Muscle of leg (tissue), 11 donors: ENCODE results near the gene CDK5RAP2. TPM values are rescaled to one million over a fixed set of nuclear protein-coding genes. Genes with fewer than 3 reads are reported as not detected.

Experiments
- DNase-seq: peaks from one replicate; pipeline ENCODE4 v3.0.0; 2013
- H3K27ac ChIP-seq: one replicate; pipeline ENCODE4 v1.5.1; 2013; ENCODE audit warnings: mild to moderate bottlenecking, low read length, control low read depth
- H3K27me3 ChIP-seq: one replicate; pipeline ENCODE4 v1.6.1; 2013; ENCODE audit warnings: low read length; ENCODE audit not compliant: control insufficient read depth, insufficient read depth
- H3K36me3 ChIP-seq: one replicate; pipeline ENCODE4 v1.6.1; 2013; ENCODE audit warnings: low read length; ENCODE audit not compliant: control insufficient read depth, insufficient read depth
- H3K4me1 ChIP-seq: one replicate; pipeline ENCODE4 v1.6.1; 2013; ENCODE audit warnings: low read length; ENCODE audit not compliant: control insufficient read depth, insufficient read depth
- H3K4me3 ChIP-seq: one replicate; pipeline ENCODE4 v1.5.1; 2013; ENCODE audit warnings: low read length, control low read depth
- H3K9me3 ChIP-seq: replicated peaks from 2 replicates; pipeline ENCODE4 v1.6.1; 2013; ENCODE audit warnings: low read depth, low read length; ENCODE audit not compliant: control insufficient read depth
- WGBS: methylation state at CpG from one replicate; pipeline ENCODE4 v1.1.5; 2013; ENCODE audit warnings: missing lambda C conversion rate; ENCODE audit not compliant: insufficient coverage; 5-methylcytosine and 5-hydroxymethylcytosine counted together
- polyA plus RNA-seq, 8 donors: library from polyadenylated mRNA; unstranded; fragments of 120-200 nt; gene quantifications; one replicate each; pipeline versions ENCODE4 v1.2.1 to v1.2.3, GENCODE V29; 2013; ENCODE audit warnings: inconsistent platforms in 1 of 8, low replicate concordance in 1 of 8; ENCODE audit not compliant: insufficient read length in 8 of 8, insufficient read depth in 1 of 8
- total RNA-seq: library from RNA; stranded (reverse); fragments of 120-200 nt; gene quantifications from one replicate; pipeline ENCODE4 v1.2.4, GENCODE V29; 2013

CDK5RAP2 gene
- total and polyA plus RNA-seq, 9 donors = 36.8 to 55.1 (median 44.5) TPM

DNA sequence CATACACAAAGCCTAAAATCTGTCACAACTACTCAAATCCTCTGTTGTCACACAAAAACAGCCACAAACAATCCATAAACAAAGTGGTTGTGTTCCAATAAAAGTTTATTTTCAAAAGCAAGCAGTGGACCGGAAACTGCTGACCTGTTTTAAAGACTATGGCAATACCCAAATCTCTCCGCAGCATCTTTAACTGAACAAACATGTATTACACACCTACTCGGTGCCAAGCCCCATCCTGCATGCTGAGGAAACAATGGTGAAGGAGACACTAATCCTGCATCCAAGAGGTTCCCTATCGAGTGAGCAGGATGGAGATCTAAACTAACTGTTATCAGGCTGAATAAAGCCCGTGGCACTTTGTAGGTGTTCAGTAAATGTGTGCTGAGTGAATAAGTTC lies 11.2 kb downstream of the CDK5RAP2 start:
- WGBS = 83% methylated on average over 1 of the region's 5 CpGs
- Histone ChIP-seq H3K27me3 (no peaks in the 10 kb centered on the region), H3K4me1 (peaks cover 18% of the 10 kb centered on the region), H3K9me3 (no peaks in the 10 kb centered on the region), H3K36me3 (peaks cover 56% of the 10 kb centered on the region), H3K4me3 (no peak overlapping the region), H3K27ac (no peak overlapping the region)
- no peak for DNase-seq

DNA sequence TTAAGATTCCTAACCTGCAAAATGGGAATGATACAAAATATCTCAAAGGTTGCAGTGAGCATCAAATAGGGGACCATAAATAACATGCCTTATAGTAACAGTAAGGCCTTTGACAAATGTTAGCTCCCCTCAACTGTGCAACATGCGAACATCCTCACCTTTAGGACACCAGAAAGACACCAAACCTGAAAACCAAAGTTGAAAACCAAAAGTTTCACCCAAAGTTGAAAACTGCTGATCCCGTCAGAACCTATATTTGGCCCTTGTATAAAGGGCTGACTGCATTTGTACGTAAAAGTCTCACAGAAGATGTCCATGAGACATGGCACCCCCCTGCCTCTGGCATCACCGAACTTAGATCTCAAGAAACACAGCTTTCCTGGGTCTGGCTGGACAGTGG lies 12.1 kb downstream of the CDK5RAP2 start:
- no peaks in the 10 kb centered on the region for H3K27me3 ChIP-seq
- H3K36me3 ChIP-seq = peaks cover 62% of the 10 kb centered on the region
- peaks cover 18% of the 10 kb centered on the region for H3K4me1 ChIP-seq
- WGBS = 98% methylated on average over 3 of the region's 4 CpGs
- H3K9me3 ChIP-seq = no peaks in the 10 kb centered on the region
- H3K4me3 ChIP-seq = no peak overlapping the region
- no peak overlapping the region for H3K27ac ChIP-seq
- DNase-seq = no peak

DNA sequence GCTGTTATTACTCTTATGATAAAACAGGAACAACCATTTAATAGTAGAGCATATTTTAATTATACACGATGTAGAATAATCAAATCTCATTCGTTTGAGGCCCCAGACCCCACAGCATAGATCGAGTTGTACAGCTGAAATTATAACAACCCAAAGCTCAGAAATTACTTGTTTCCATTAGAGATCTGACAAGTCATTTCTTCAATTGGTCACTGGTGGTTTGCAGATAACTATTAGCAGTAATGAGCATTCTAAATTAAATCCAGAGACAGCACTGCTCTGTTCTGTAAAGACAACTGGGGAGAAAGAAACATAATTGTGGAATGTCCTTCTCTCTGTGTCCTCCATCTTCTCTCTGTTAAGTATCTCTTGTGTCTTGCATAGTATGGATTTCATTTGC lies 12.9 kb downstream of the CDK5RAP2 start:
- H3K4me1 ChIP-seq = peaks cover 13% of the 10 kb centered on the region
- WGBS = no CpG with 5 or more reads among the region's 3 CpGs
- no peaks in the 10 kb centered on the region for H3K27me3 ChIP-seq
- H3K9me3 ChIP-seq = no peaks in the 10 kb centered on the region
- H3K27ac ChIP-seq = no peak overlapping the region
- H3K36me3 ChIP-seq = peaks cover 67% of the 10 kb centered on the region
- no peak overlapping the region for H3K4me3 ChIP-seq
- no peak for DNase-seq

DNA sequence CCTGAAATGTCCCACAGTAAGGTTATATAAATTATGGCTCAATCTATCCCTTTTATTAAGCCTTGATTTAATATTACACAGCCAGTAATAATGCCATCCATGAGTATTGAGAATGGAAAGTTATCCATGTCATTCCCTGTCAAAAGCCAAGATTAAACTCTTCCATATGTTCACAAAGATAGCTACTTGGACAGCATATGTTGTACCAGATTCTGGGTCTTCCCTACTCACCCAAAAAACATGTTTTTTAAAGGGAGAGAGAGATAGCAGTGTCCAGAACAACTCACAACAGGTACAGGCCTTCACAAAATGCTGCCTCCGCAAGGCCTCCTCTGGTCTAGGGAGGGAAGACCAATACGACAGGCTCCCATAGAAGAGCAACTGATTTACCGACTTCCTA lies 15.4 kb downstream of the CDK5RAP2 start:
- no peak overlapping the region for H3K27ac ChIP-seq
- DNase-seq = no peak
- WGBS = no CpG with 5 or more reads among the region's 3 CpGs
- peaks cover 55% of the 10 kb centered on the region for H3K36me3 ChIP-seq
- no peak overlapping the region for H3K4me3 ChIP-seq
- H3K27me3 ChIP-seq = no peaks in the 10 kb centered on the region
- H3K4me1 ChIP-seq = no peaks in the 10 kb centered on the region
- H3K9me3 ChIP-seq = no peaks in the 10 kb centered on the region

DNA sequence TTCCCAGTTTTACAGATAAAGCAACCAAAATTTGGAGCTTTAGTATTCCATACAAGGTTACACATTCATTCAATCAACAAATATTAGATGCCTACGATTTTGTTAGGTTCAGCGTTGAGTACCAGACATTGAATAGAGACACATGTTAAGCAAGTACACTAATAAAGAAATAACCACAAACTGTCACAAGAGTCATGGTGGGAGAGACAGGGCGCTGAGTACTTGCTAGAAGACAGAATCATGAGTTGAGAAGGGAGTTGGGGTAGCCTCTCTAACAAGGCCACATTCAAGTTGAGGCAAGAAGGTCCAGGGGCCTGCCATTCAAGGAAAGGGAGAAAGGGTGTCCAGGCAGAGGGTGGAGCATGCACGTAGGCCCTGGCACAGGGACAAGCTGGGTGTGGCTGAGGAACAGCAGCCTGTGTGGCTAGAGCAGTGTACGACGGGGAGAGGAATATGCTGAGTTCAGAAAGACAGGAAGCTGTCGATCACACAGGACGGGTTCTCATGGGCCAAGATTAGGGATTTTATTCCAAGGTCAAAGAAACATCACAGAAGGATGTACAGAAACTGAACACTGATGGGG lies 17.0 kb downstream of the CDK5RAP2 start:
- Histone ChIP-seq H3K4me3 (no peak overlapping the region), H3K9me3 (no peaks in the 10 kb centered on the region), H3K27me3 (no peaks in the 10 kb centered on the region), H3K4me1 (no peaks in the 10 kb centered on the region), H3K27ac (no peak overlapping the region), H3K36me3 (peaks cover 39% of the 10 kb centered on the region)
- no peak for DNase-seq
- WGBS = 78% methylated on average over 5 of the region's 8 CpGs

- H3K36me3 ChIP-seq = peaks cover 34% of the 10 kb centered on the region
Measured at GRCh38 chr9:120561709-120562108, 18.3 kb downstream of the CDK5RAP2 start.

GRCh38 chr9:120559546-120559945 lies 20.4 kb downstream of the CDK5RAP2 start:
- H3K27ac ChIP-seq = no peak overlapping the region
- H3K4me3 ChIP-seq = no peak overlapping the region
- H3K27me3 ChIP-seq = no peaks in the 10 kb centered on the region
- WGBS = 67% methylated on average over 1 of the region's 1 CpG
- no peaks in the 10 kb centered on the region for H3K9me3 ChIP-seq
- no peaks in the 10 kb centered on the region for H3K4me1 ChIP-seq
- H3K36me3 ChIP-seq = peaks cover 17% of the 10 kb centered on the region
- DNase-seq = no peak

More at GRCh38 chr9:120561709-120562108, 18.3 kb downstream of the CDK5RAP2 start:
- H3K9me3 ChIP-seq = no peaks in the 10 kb centered on the region
- no peak overlapping the region for H3K27ac ChIP-seq
- no peak overlapping the region for H3K4me3 ChIP-seq
- H3K4me1 ChIP-seq = no peaks in the 10 kb centered on the region
- H3K27me3 ChIP-seq = no peaks in the 10 kb centered on the region
- DNase-seq = no peak
- WGBS = 100% methylated on average over 1 of the region's 1 CpG

- H3K36me3 ChIP-seq = peaks cover 14% of the 10 kb centered on the region
Measured at GRCh38 chr9:120558454-120558853, 21.5 kb downstream of the CDK5RAP2 start.

DNA sequence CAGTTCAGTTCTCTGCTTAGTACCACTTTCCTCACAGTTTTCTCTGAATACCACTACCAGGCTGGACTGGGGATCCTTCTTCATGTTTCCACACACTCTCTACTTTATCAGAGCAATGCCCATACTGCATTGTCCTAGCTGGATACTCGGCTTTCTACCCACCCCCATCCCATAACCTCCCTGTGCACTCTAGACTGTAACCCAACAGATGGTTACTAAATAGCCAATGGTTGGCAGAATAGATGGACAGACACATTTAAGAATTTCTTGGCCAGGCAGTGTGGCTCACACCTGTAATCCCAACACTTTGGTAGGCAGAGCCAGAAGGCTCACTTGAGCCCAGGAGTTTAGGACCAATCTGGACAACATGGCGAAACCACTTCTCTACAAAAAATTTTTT lies 22.8 kb downstream of the CDK5RAP2 start:
- 57% methylated on average over 1 of the region's 2 CpGs for WGBS
- H3K27ac ChIP-seq = no peak overlapping the region

More at GRCh38 chr9:120558454-120558853, 21.5 kb downstream of the CDK5RAP2 start:
- Histone ChIP-seq H3K4me1 (no peaks in the 10 kb centered on the region), H3K27ac (no peak overlapping the region), H3K9me3 (no peaks in the 10 kb centered on the region), H3K27me3 (no peaks in the 10 kb centered on the region), H3K4me3 (no peak overlapping the region)
- WGBS = 98% methylated on average over 3 of the region's 3 CpGs
- no peak for DNase-seq

GRCh38 chr9:120556775-120557174 lies 23.2 kb downstream of the CDK5RAP2 start:
- H3K9me3 ChIP-seq = no peaks in the 10 kb centered on the region
- no peak overlapping the region for H3K4me3 ChIP-seq
- no peaks in the 10 kb centered on the region for H3K4me1 ChIP-seq
- DNase-seq = no peak
- no CpG with 5 or more reads among the region's 3 CpGs for WGBS
- no peaks in the 10 kb centered on the region for H3K27me3 ChIP-seq
- no peak overlapping the region for H3K27ac ChIP-seq
- H3K36me3 ChIP-seq = peaks cover 5% of the 10 kb centered on the region

More for the DNA sequence above, 22.8 kb downstream of the CDK5RAP2 start:
- DNase-seq = no peak
- Histone ChIP-seq H3K4me3 (no peak overlapping the region), H3K36me3 (peaks cover 6% of the 10 kb centered on the region), H3K9me3 (no peaks in the 10 kb centered on the region), H3K4me1 (no peaks in the 10 kb centered on the region), H3K27me3 (no peaks in the 10 kb centered on the region)

- peak; percentile 11 for DNase-seq
- Histone ChIP-seq H3K27me3 (no peaks in the 10 kb centered on the region), H3K9me3 (no peaks in the 10 kb centered on the region), H3K4me1 (no peaks in the 10 kb centered on the region), H3K36me3 (peaks cover 5% of the 10 kb centered on the region), H3K27ac (no peak overlapping the region), H3K4me3 (no peak overlapping the region)
- no CpG with 5 or more reads among the region's 4 CpGs for WGBS
Measured at GRCh38 chr9:120555839-120556238, 24.1 kb downstream of the CDK5RAP2 start.
